ENCODE data around the gene YWHAE.
"Not testable (repeated sequence)": the region's sequence is repeated elsewhere in the genome, so short reads cannot be mapped to it uniquely, and the experiment has no call there.

The YWHAE gene

GRCh38 chr17:1324201-1324771 lies 75.7 kb downstream of the YWHAE start:
- no peak for DNase-seq

GRCh38 chr17:1323336-1323735 lies 76.7 kb downstream of the YWHAE start:
- no peak for DNase-seq

- DNase-seq, result no peak
Observed at GRCh38 chr17:1322480-1322879, 77.5 kb downstream of the YWHAE start.

- DNase-seq, result no peak
Observed at GRCh38 chr17:1322014-1322428, 78.0 kb downstream of the YWHAE start.

- DNase-seq, result peak; percentile 77
Observed at GRCh38 chr17:1315891-1316403, 84.1 kb downstream of the YWHAE start.

GRCh38 chr17:1315409-1315808 lies 84.6 kb downstream of the YWHAE start:
- DNase-seq, result no peak

- DNase-seq, result no peak
Observed at GRCh38 chr17:1313270-1314005, 86.6 kb downstream of the YWHAE start.

GRCh38 chr17:1312261-1312870 lies 87.7 kb downstream of the YWHAE start:
- no peak for DNase-seq

- not testable (repeated sequence) for DNase-seq
Observed at GRCh38 chr17:1307829-1308228, 92.2 kb downstream of the YWHAE start.

GRCh38 chr17:1304962-1305563 lies 95.0 kb downstream of the YWHAE start:
- no peak for DNase-seq

- DNase-seq, result no peak
Observed at GRCh38 chr17:1304522-1304921, 95.5 kb downstream of the YWHAE start.

GRCh38 chr17:1302761-1303160 lies 97.3 kb downstream of the YWHAE start:
- no peak for DNase-seq

- no peak for DNase-seq
Observed at GRCh38 chr17:1301546-1301945, 98.5 kb downstream of the YWHAE start.

- no peak for DNase-seq
Observed at GRCh38 chr17:1300371-1300905, 99.6 kb downstream of the YWHAE start.

- DNase-seq, result no peak
Observed at GRCh38 chr17:1299552-1300370, 100.3 kb downstream of the YWHAE start.

- no peak for DNase-seq
Observed at GRCh38 chr17:1298606-1299005, 101.4 kb downstream of the YWHAE start.
